DMS153 treated with DMSO at 0.1 percent for 48 hours (cell line): ENCODE data around the gene PCP2.
"Not testable (repeated sequence)": the region's sequence is repeated elsewhere in the genome, so short reads cannot be mapped to it uniquely, and the experiment has no call there.

Experiments used
- DNase-seq: peaks from one replicate; lab custom pipeline; 2025; ENCODE audit not compliant: unreplicated experiment; lab: John Stamatoyannopoulos, UW

Gene PCP2

GRCh38 chr19:7661744-7662538, 28.4 kb upstream of the PCP2 start:
- DNase-seq, result no peak

- no peak for DNase-seq
These were observed 24.7 kb upstream of the PCP2 start for GRCh38 chr19:7658219-7658686.

GRCh38 chr19:7657131-7657751, 23.7 kb upstream of the PCP2 start:
- DNase-seq, result no peak

GRCh38 chr19:7655581-7655980, 22.1 kb upstream of the PCP2 start:
- DNase-seq, result no peak

- no peak for DNase-seq
These were observed 20.9 kb upstream of the PCP2 start for GRCh38 chr19:7654401-7654800.

- DNase-seq, result peak; percentile 75
These were observed 18.6 kb upstream of the PCP2 start for GRCh38 chr19:7652061-7652641.

- DNase-seq, result no peak
These were observed 16.6 kb upstream of the PCP2 start for GRCh38 chr19:7650148-7650547.

GRCh38 chr19:7648265-7649014, 14.9 kb upstream of the PCP2 start:
- DNase-seq, result no peak

GRCh38 chr19:7647156-7647555, 13.6 kb upstream of the PCP2 start:
- no peak for DNase-seq

GRCh38 chr19:7646426-7646700, 12.8 kb upstream of the PCP2 start:
- no peak for DNase-seq

- DNase-seq, result no peak
These were observed 12.3 kb upstream of the PCP2 start for GRCh38 chr19:7645656-7646425.

- no peak for DNase-seq
These were observed 11.6 kb upstream of the PCP2 start for GRCh38 chr19:7645163-7645562.

- no peak for DNase-seq
These were observed 11.0 kb upstream of the PCP2 start for GRCh38 chr19:7644550-7644877.

- DNase-seq, result not testable (repeated sequence)
These were observed 10.4 kb upstream of the PCP2 start for GRCh38 chr19:7643629-7644549.

- DNase-seq, result no peak
These were observed 9.5 kb upstream of the PCP2 start for GRCh38 chr19:7643031-7643415.

GRCh38 chr19:7642295-7643030, 8.9 kb upstream of the PCP2 start:
- no peak for DNase-seq

GRCh38 chr19:7641290-7642276, 8.1 kb upstream of the PCP2 start:
- DNase-seq, result no peak

- no peak for DNase-seq
These were observed 7.3 kb upstream of the PCP2 start for GRCh38 chr19:7640803-7641202.
